Pancreas (tissue), 10 donors: Measurements from ENCODE around the gene TNRC6A. TPM values are rescaled to one million over a fixed set of nuclear protein-coding genes. Genes with fewer than 3 reads are reported as not detected.

Source experiments
- ATAC-seq, 4 donors: fragments of 200-7000 bp; cut with Tn5 transposase; one replicate each; pipeline versions ENCODE4 v1.8.0 to v1.9.1; 2020; ENCODE audit warnings: mild to moderate bottlenecking in 4 of 4, moderate library complexity in 4 of 4
- DNase-seq, 6 donors: peaks; one replicate each; pipeline ENCODE4 v3.0.0-alpha.2; 2020
- FAIRE-seq: peaks from 2 replicates; lab custom pipeline; 2012; peaks lifted over from hg19 to GRCh38; lab: Jason Lieb, UNC
- H3K27ac ChIP-seq, 4 donors: fragments of 200-600 bp; sonication (generic); 1 replicate in 3 of 4; 2 replicates in 1 of 4; pipeline versions ENCODE4 v1.5.0 to v1.8.0; 2020
- H3K27me3 ChIP-seq, 4 donors: fragments of 200-600 bp; one replicate each; pipeline ENCODE4 v1.8.0; 2021
- H3K36me3 ChIP-seq, 3 donors: fragments of 200-600 bp; sonication (generic) in 1 of 3; one replicate each; pipeline versions ENCODE4 v1.5.0 to v1.8.0; 2020 to 2021
- H3K4me1 ChIP-seq, 3 donors: fragments of 200-600 bp; one replicate each; pipeline ENCODE4 v1.8.0; 2021
- H3K4me3 ChIP-seq, 4 donors: fragments of 200-600 bp; sonication (generic) in 2 of 4; one replicate each; pipeline versions ENCODE4 v1.5.0 to v1.8.0; 2020 to 2021
- H3K9me3 ChIP-seq, 4 donors: fragments of 200-600 bp; one replicate each; pipeline ENCODE4 v1.8.0; 2021
- WGBS, 2 donors: extraction: QIAGEN DNeasy Blood & Tissue Kit; methylation state at CpG; one replicate each; pipeline ENCODE4 v1.1.7; 2013; 5-methylcytosine and 5-hydroxymethylcytosine counted together
- intact Hi-C, 3 donors: fragments of 100-400 bp; cut with DNase I; formaldehyde crosslinking; loops; one replicate each; pipeline versions ENCODE4 v1.11.1 to v1.14.2; 2022
- polyA plus RNA-seq, 2 donors: library from polyadenylated mRNA; stranded (reverse); fragments of 200-250 nt; gene quantifications; one replicate each; pipeline ENCODE4 v1.2.3, GENCODE V29; 2013
- total RNA-seq, 6 donors: library from RNA; stranded (reverse); fragmentation: NEBNext Ultra II Directional in 4 of 6; extraction: Animal tissue kit (Norgen Biotek cat#: 25700) in 4 of 6; gene quantifications; one replicate each; pipeline versions ENCODE4 v1.2.1 to v1.2.4, GENCODE V29; 2021 to 2023
- TF ChIP-seq, protein P1 (sequence below), 4 donors: fragments of 200-600 bp; sonication (generic) in 3 of 4; IDR thresholded peaks; one replicate each; pipeline versions ENCODE4 v1.5.0 to v1.8.0; 2021; ENCODE audit warnings: antibody characterized with exemption in 4 of 4
- donor health status: healthy with polysubstance abuse.
- donor health status: DM: no; HTN: no; CAD: no; lungs with moderate emphysema.
- donor health status: DM: no; HTN: no; CAD: no.
- donor health status: control.
- donor health status: control.
- donor health status: Bipolar disorder and iron deficiency.
- donor health status: DM: yes; HTN: yes; CAD: no.
- donor health status: DM: no; HTN: no; CAD: no.
- donor health status: DM: no; HTN: no; CAD: no.
- donor health status: DM: yes; HTN: yes; CAD: no.

The TNRC6A gene
- total and polyA plus RNA-seq, 8 donors, result 15.6 to 33.9 (median 23.2) TPM

DNA sequence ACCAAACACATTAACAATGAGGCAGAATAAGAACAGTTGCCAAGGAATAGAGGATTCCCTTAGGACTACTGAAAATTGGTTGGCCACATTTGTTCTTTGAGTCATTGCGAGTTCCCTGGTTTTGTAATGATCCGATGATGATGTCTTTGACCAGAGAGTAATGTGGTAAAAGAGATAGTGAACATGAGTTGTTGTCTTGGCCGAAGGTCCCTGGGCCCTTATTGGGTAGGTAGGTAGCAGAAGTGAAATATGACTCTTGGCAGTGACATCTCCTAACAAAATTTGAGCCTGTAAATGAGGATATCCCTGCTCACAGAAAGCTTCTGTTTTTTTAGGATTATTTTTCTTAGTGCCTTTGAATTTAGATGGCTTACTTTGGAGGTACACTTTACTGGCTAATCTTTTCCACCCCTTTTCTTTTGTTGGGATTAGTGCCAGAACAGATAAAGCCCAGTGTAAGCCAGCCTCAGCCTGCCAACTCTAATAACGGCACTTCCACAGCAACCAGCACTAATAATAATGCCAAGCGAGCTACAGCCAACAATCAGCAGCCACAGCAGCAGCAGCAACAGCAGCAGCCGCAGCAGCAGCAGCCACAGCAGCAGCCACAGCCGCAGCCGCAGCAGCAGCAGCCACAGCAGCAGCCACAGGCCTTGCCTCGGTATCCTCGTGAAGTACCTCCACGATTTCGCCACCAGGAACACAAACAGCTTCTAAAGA lies 47.2 kb downstream of the TNRC6A start:
- FAIRE-seq (no peak), DNase-seq (peak in 4 of 6 donors; percentile 10 to 29 (median 16)), ATAC-seq (peak; percentile 59 to 77 (median 67))
- Histone ChIP-seq H3K4me1 (peaks cover 18 to 28% (median 27%) of the 10 kb centered on the region in 3 donors), H3K9me3 (no peaks in the 10 kb centered on the region), H3K4me3 (no peak overlapping the region), H3K27ac (no peak overlapping the region), H3K36me3 (peaks cover 0 to 29% (median 2%) of the 10 kb centered on the region in 3 donors), H3K27me3 (no peaks in the 10 kb centered on the region)
- 55 to 58% methylated on average over 12 of the region's 12 CpGs for WGBS, 2 donors
- intact Hi-C loops, result no loop called here
- TF ChIP-seq, protein P1, sequence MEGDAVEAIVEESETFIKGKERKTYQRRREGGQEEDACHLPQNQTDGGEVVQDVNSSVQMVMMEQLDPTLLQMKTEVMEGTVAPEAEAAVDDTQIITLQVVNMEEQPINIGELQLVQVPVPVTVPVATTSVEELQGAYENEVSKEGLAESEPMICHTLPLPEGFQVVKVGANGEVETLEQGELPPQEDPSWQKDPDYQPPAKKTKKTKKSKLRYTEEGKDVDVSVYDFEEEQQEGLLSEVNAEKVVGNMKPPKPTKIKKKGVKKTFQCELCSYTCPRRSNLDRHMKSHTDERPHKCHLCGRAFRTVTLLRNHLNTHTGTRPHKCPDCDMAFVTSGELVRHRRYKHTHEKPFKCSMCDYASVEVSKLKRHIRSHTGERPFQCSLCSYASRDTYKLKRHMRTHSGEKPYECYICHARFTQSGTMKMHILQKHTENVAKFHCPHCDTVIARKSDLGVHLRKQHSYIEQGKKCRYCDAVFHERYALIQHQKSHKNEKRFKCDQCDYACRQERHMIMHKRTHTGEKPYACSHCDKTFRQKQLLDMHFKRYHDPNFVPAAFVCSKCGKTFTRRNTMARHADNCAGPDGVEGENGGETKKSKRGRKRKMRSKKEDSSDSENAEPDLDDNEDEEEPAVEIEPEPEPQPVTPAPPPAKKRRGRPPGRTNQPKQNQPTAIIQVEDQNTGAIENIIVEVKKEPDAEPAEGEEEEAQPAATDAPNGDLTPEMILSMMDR (IDR thresholded peaks at IDR 0.05), result no peak

DNA sequence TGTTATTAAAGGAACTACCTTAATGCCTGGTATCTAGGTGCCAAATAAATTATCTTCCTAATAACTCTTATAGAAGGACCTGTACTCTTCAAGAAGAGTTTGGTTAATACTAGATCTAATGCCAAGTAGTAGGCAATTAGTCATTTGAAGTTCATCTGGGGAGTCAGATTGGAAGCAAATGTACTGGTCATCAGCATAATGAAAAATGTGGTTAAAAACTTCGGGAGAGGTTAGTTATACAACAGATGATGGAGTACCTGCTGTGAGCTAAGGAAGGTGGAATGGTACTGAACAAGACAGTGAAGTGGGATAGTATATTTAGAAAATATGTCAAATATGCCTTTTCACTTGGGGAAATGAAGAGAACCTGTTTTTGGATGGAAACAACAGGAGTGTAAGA lies 49.2 kb downstream of the TNRC6A start:
- Histone ChIP-seq H3K36me3 (peaks cover 0 to 31% (median 2%) of the 10 kb centered on the region in 3 donors), H3K4me1 (peaks cover 18 to 28% (median 24%) of the 10 kb centered on the region in 3 donors), H3K27ac (no peak overlapping the region), H3K9me3 (no peaks in the 10 kb centered on the region), H3K27me3 (no peaks in the 10 kb centered on the region), H3K4me3 (no peak overlapping the region)
- ATAC-seq (no peak), FAIRE-seq (no peak), DNase-seq (no peak)
- TF ChIP-seq, protein P1 (IDR thresholded peaks at IDR 0.05), result no peak
- intact Hi-C loops, result no loop called here
- WGBS, 2 donors, result 49 to 51% methylated on average over 1 of the region's 1 CpG

DNA sequence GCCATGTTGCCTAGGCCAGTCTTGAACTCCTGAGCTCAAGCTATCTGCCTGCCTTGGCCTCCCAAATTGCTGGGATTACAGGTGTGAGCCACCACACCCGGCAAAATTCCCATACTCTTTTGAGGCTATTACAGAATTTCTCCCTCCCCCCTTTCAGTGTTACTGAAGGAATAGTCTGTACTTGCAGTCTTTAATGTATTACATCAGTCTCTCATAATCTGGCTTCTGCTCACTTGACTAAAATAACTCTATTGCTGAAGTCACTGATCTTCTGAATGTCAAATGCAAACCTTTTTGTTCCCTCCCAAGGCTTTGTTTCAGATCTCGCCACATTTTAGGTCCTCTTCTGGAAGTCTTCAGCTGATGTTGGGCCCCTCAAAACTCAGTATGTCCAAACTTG lies 51.8 kb downstream of the TNRC6A start:
- WGBS, 2 donors, result 93 to 97% methylated on average over 2 of the region's 2 CpGs
- TF ChIP-seq, protein P1 (IDR thresholded peaks at IDR 0.05), result no peak
- H3K9me3 ChIP-seq, result no peaks in the 10 kb centered on the region
- H3K27me3 ChIP-seq, result no peaks in the 10 kb centered on the region
- DNase-seq, result no peak
- no peak for ATAC-seq
- peaks cover under 1 to 7% (median 6%) of the 10 kb centered on the region in 3 donors for H3K4me1 ChIP-seq
- no peak overlapping the region for H3K4me3 ChIP-seq
- H3K27ac ChIP-seq, result no peak overlapping the region
- peaks cover 0 to 31% (median 2%) of the 10 kb centered on the region in 3 donors for H3K36me3 ChIP-seq
- no peak for FAIRE-seq
- intact Hi-C loops, result no loop called here

DNA sequence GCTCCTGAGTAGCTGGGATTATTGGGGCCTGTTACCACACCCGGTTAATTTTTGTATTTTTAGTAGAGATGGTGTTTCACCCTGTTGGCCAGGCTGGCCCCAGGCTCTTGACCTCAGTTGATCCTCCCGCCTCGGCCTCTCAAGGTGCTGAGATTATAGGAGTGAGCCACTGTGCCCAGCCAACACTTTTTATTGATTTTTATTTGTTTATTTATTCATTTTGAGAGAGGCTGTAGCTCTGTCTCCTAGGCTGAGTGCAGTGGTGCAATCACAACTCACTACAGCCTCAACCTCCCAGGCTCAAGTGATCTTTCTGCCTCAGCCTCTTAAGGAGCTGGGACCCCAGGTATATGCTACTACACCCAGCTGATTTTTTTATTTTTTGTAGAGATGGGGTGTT lies 54.7 kb downstream of the TNRC6A start:
- Histone ChIP-seq H3K27me3 (no peaks in the 10 kb centered on the region), H3K4me1 (no peaks in the 10 kb centered on the region), H3K4me3 (no peak overlapping the region), H3K36me3 (peaks cover 0 to 22% (median 1%) of the 10 kb centered on the region in 3 donors), H3K9me3 (no peaks in the 10 kb centered on the region), H3K27ac (no peak overlapping the region)
- 50 to 54% methylated on average over 3 of the region's 3 CpGs for whole genome bisulfite sequencing, 2 donors
- ATAC-seq (peak; percentile 39 to 66 (median 50)), DNase-seq (peak in 1 of 6 donors; percentile 3), FAIRE-seq (no peak)
- intact Hi-C loops, result no loop called here
- TF ChIP-seq, protein P1 (IDR thresholded peaks at IDR 0.05), result no peak

DNA sequence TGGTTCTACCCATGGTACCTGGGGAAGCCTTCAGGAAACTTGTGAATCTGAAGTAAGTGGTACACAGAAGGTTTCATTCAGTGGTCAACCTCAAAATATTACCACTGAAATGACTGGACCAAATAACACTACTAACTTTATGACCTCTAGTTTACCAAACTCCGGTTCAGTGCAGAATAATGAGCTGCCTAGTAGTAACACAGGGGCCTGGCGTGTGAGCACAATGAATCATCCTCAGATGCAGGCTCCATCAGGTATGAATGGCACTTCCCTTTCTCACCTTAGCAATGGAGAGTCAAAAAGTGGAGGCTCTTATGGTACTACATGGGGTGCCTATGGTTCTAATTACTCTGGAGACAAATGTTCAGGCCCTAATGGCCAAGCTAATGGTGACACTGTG lies 60.4 kb downstream of the TNRC6A start:
- Histone ChIP-seq H3K9me3 (no peaks in the 10 kb centered on the region), H3K4me3 (no peak overlapping the region), H3K4me1 (no peaks in the 10 kb centered on the region), H3K27me3 (no peaks in the 10 kb centered on the region), H3K36me3 (peaks cover 4 to 28% (median 12%) of the 10 kb centered on the region in 3 donors), H3K27ac (no peak overlapping the region)
- ATAC-seq (no peak), DNase-seq (no peak), FAIRE-seq (no peak)
- intact Hi-C loops, result loop anchor here in 1 of 3 donors (10.0 kb wide), 1 partner anchor 225 kb away; no protein-coding TSS in a partner anchor
- WGBS, 2 donors, result 96 to 98% methylated on average over 2 of the region's 2 CpGs
- TF ChIP-seq, protein P1 (IDR thresholded peaks at IDR 0.05), result no peak
